Endothelial cell (in vitro differentiated cells): ENCODE measurements around the gene PREPL. TPM values are rescaled to one million over a fixed set of nuclear protein-coding genes. Genes with fewer than 3 reads are reported as not detected.

ENCODE experiments used
- DNase-seq: peaks from one replicate; pipeline ENCODE4 v3.0.0; 2021; ENCODE audit warnings: low spot score
- H3K27ac Mint-ChIP-seq: one replicate; pipeline ENCODE4 v1.8.0; 2021; ENCODE audit warnings: mixed read lengths, inconsistent platforms; ENCODE audit not compliant: unreplicated experiment
- H3K27me3 Mint-ChIP-seq: one replicate; pipeline ENCODE4 v1.8.0; 2021; ENCODE audit warnings: mild to moderate bottlenecking, moderate library complexity, mixed read lengths, inconsistent platforms; ENCODE audit not compliant: unreplicated experiment
- H3K36me3 Mint-ChIP-seq: one replicate; pipeline ENCODE4 v1.8.0; 2021; ENCODE audit warnings: mild to moderate bottlenecking, low read depth, mixed read lengths, inconsistent platforms; ENCODE audit not compliant: unreplicated experiment
- H3K4me1 Mint-ChIP-seq: one replicate; pipeline ENCODE4 v1.8.0; 2021; ENCODE audit warnings: mild to moderate bottlenecking, mixed read lengths, inconsistent platforms; ENCODE audit not compliant: unreplicated experiment
- H3K4me3 Mint-ChIP-seq: one replicate; pipeline ENCODE4 v1.8.0; 2021; ENCODE audit warnings: mild to moderate bottlenecking, mixed read lengths, inconsistent platforms; ENCODE audit not compliant: unreplicated experiment
- H3K9me3 Mint-ChIP-seq: one replicate; pipeline ENCODE4 v1.8.0; 2021; ENCODE audit warnings: mixed read lengths, inconsistent platforms; ENCODE audit not compliant: unreplicated experiment
- CTCF ChIP-seq: fragments of 200-600 bp; sonication (generic); IDR thresholded peaks from one replicate; pipeline ENCODE4 v1.5.0; 2021; ENCODE audit warnings: antibody characterized with exemption; ENCODE audit not compliant: unreplicated experiment
- total RNA-seq: library from RNA; stranded (reverse); fragmentation: NEBNext Ultra II Directional; extraction: Animal tissue kit (Norgen Biotek cat#: 25700); gene quantifications from one replicate; pipeline ENCODE4 v1.2.1, GENCODE V29; 2021; ENCODE audit not compliant: unreplicated experiment

PREPL gene
- total RNA-seq, 1 donor from 2014 or later = 16.3 TPM

GRCh38 chr2:44285174-44285573, 76.1 kb downstream of the PREPL start:
- no peaks in the 10 kb centered on the region for H3K9me3 Mint-ChIP-seq
- H3K27me3 Mint-ChIP-seq = no peaks in the 10 kb centered on the region
- DNase-seq = no peak
- TF ChIP-seq CTCF = no peak
- no peaks in the 10 kb centered on the region for H3K4me1 Mint-ChIP-seq
- H3K4me3 Mint-ChIP-seq = no peak overlapping the region
- H3K36me3 Mint-ChIP-seq = no peaks in the 10 kb centered on the region
- no peak overlapping the region for H3K27ac Mint-ChIP-seq

GRCh38 chr2:44283116-44283666, 78.1 kb downstream of the PREPL start:
- Mint-ChIP-seq H3K36me3 (no peaks in the 10 kb centered on the region), H3K4me3 (no peak overlapping the region), H3K27me3 (peaks cover 2% of the 10 kb centered on the region), H3K4me1 (no peaks in the 10 kb centered on the region), H3K9me3 (no peaks in the 10 kb centered on the region), H3K27ac (no peak overlapping the region)
- no peak for TF ChIP-seq CTCF
- DNase-seq = no peak

- no peak overlapping the region for H3K4me3 Mint-ChIP-seq
- no peak for TF ChIP-seq CTCF
- H3K9me3 Mint-ChIP-seq = no peaks in the 10 kb centered on the region
- H3K4me1 Mint-ChIP-seq = no peaks in the 10 kb centered on the region
- peaks cover 2% of the 10 kb centered on the region for H3K27me3 Mint-ChIP-seq
- no peak for DNase-seq
- H3K27ac Mint-ChIP-seq = no peak overlapping the region
- no peaks in the 10 kb centered on the region for H3K36me3 Mint-ChIP-seq
Observed at GRCh38 chr2:44280869-44281268, 80.4 kb downstream of the PREPL start.

- Mint-ChIP-seq H3K36me3 (no peaks in the 10 kb centered on the region), H3K9me3 (no peaks in the 10 kb centered on the region), H3K27ac (no peak overlapping the region), H3K4me1 (no peaks in the 10 kb centered on the region), H3K4me3 (no peak overlapping the region), H3K27me3 (peaks cover 3% of the 10 kb centered on the region)
- TF ChIP-seq CTCF = no peak
- no peak for DNase-seq
Observed at GRCh38 chr2:44277541-44277940, 83.8 kb downstream of the PREPL start.

GRCh38 chr2:44275927-44276303, 85.4 kb downstream of the PREPL start:
- Mint-ChIP-seq H3K27me3 (peaks cover 8% of the 10 kb centered on the region), H3K27ac (no peak overlapping the region), H3K9me3 (no peaks in the 10 kb centered on the region), H3K36me3 (no peaks in the 10 kb centered on the region), H3K4me3 (no peak overlapping the region), H3K4me1 (no peaks in the 10 kb centered on the region)
- no peak for DNase-seq
- TF ChIP-seq CTCF = no peak
